ENCODE data around the gene MYL7.

DNA sequence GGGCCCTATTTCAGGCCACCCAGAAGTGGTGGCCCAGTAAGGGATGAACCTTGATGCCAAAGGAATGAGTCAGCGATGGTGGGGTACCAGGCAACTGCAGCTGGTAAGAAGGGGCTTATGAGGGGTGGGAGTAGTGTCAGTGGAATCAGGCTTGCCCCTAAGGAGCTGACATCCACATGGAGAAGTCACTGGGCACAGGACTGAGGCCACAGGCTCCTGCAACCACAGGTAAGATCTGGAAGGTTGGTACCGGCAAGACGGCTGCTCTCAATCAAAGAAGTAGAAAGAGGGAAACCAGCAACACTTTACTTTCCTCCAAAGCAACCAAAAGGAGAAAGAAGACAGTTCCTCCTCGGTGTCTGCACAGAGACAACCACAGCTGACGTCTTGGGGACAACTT, 45.6 kb upstream of the MYL7 start:
- TF ChIP-seq, protein P1, sequence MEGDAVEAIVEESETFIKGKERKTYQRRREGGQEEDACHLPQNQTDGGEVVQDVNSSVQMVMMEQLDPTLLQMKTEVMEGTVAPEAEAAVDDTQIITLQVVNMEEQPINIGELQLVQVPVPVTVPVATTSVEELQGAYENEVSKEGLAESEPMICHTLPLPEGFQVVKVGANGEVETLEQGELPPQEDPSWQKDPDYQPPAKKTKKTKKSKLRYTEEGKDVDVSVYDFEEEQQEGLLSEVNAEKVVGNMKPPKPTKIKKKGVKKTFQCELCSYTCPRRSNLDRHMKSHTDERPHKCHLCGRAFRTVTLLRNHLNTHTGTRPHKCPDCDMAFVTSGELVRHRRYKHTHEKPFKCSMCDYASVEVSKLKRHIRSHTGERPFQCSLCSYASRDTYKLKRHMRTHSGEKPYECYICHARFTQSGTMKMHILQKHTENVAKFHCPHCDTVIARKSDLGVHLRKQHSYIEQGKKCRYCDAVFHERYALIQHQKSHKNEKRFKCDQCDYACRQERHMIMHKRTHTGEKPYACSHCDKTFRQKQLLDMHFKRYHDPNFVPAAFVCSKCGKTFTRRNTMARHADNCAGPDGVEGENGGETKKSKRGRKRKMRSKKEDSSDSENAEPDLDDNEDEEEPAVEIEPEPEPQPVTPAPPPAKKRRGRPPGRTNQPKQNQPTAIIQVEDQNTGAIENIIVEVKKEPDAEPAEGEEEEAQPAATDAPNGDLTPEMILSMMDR (IDR thresholded peaks at IDR 0.05) = no peak
- no peak for TF ChIP-seq POLR2A (IDR thresholded peaks at IDR 0.05)

All from esophagus squamous epithelium (tissue), 4 donors.